HG03342 (cell line): ENCODE measurements around the gene TLE2.

ENCODE experiments used
- ATAC-seq: cut with Tn5 transposase; IDR thresholded peaks from one replicate; pipeline ENCODE4 v1.9.1; 2021; ENCODE audit warnings: mild to moderate bottlenecking, moderate library complexity; ENCODE audit not compliant: unreplicated experiment

Gene TLE2

DNA sequence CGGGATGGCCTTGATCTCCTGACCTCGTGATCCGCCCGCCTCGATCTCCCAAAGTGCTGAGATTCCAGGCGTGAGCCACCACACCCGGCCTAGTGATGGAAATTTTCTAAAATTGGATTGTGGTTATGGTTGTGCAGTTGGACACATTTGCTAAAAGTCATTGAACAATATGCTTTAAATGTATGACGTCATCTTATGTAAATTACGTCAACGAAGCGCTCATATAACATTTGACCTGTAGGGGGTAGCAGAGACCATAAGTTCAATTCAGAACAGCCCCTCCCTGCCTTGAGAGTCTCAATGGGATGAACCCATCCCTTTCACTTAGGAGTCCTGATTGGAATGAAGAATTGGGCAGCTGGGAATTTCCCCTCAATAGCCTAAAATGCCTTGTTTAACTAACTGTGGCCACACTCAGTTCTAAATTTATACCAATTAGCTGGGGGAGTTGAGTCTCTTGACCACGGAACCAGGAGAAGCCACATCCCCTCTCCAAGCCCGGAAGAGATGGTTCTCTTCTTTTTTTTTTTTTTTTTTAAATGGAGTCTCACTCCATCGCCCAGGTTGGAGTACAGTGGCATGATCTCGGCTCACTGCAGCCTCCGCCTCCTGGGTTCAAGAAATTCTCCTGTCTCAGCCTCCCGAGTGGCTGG lies 66.9 kb downstream of the TLE2 start:
- ATAC-seq, result no peak

DNA sequence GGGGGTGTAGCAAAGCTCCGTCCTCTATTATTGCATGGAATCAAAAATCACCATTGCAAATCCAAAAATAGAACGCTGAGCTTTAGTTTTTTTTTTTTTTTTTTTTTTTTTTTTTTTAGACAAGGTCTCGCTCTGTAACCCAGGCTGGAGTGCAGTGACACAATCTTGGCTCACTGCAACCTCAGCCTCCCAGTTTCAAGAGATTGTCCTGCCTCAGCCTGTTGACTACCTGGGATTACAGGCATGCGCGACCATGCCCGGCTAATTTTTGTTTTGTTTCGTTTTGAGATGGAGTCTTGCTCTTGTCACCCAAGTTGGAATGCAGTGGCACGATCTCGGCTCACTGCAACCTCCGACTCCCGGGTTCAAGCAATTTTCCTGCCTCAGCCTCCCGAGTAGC lies 69.0 kb downstream of the TLE2 start:
- ATAC-seq, result no peak

DNA sequence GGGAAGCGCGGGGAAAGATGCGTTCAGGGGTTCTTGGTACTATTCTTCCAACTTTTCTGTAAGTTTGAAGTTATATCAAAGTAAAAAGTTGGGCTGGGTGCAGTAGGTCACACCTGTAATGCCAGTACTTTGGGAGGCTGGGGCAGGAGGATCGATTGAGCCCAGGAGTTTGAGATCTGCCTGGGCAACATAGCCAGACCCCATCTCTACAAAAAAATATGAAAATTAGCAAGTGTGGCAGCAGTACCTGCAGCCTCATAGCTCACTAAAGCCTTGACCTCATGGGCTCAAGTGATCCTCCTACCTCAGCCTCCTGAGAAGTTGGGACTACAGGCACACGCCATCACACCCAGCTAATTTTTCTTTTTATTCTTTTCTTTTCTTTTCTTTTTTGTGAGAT lies 71.9 kb downstream of the TLE2 start:
- ATAC-seq, result no peak

DNA sequence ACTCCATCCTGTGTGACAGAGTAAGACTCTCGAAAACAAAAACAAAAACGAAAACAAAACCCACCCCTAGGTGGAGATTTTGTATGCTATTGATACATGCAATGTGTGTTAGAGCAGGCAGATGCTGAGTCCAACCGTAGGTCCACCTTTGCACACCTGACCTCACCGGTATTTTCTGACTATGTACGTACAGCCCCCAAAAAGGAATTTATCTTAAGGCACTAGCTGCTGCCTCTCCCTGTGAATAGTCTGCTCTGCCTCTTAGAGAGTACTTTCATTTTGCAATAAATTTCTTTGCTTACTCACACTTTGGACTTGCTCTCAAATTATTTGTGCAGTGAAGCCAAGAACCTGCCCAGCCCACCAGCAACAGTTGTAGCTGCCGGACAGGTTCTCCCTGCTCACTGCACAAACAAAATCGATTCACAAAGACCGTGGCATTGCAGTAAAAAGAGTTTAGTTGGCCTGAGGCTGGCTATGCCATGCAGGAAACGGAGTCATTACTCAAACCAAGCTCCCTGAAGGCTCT lies 76.1 kb downstream of the TLE2 start:
- ATAC-seq, result no peak

DNA sequence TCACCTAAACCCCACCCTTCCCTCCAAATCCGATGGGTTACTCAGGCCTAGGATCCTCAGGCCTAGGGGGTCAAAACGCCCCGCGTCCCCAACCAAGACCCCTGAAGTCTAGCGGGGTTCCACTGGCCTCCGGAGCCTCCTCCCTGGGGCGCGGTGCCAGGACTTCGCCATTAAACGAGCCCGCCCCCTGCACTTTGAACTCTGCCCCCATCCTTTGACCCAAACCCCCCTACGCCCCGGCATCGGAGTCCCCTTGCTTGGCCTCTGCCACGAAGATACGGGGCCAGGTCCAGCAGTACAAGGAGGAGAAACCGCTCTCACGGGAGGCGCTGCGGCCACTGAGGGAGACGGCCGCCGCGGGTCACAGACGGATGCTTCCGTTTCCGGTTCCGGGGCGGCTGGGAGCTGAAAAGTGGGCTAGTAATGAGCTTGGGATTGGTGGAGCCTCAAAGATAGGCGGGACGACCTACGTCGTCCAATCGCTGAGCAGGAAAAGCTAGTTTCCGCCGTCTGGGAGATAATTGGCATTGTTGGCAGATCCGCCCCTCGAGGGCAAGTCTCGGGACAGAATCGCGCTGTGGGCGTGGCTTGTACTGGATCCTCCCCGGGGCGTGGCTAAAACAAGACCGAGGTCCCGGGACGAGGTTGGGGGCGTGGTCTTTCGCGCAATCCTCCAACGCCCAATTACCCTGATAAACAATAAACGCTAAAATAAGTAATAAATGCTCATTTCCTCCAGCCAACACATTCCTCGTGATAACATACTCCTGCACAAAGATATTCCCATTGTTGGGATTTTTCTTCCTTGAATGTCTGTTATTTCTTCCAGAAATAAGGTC lies 78.6 kb downstream of the TLE2 start:
- peak; percentile 88 for ATAC-seq

DNA sequence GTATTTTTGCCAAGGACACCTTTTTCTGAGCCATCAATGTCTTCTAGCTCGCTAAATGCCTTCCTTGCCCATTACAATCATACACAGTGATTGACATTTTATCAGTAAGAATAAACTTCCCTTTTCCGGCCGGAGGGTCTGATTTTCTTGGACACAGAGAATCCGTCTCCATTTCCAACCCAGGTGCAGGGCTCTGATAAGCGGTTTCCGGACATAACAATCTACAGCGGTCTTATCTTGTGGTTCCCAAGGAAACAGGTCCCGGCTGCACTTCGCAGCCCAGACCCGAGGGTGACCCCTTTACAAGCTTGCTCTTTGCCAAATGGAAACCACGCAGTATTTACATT lies 79.2 kb downstream of the TLE2 start:
- ATAC-seq, result peak; percentile 4
